Esophagus mucosa (tissue), 1 donor: ENCODE results near the gene DYNC1LI1. TPM values are rescaled to one million over a fixed set of nuclear protein-coding genes. Genes with fewer than 3 reads are reported as not detected.

Experiments
- ATAC-seq: fragments of 200-7000 bp; cut with Tn5 transposase; one replicate; pipeline ENCODE4 v1.9.1; 2020
- total RNA-seq: library from RNA; stranded (reverse); gene quantifications from one replicate; pipeline ENCODE4 v1.2.4, GENCODE V29; 2023
- donor health status: DM: yes; HTN: yes; CAD: no.

The DYNC1LI1 gene
- total RNA-seq, 1 donor from 2014 or later, result 21.3 TPM

DNA sequence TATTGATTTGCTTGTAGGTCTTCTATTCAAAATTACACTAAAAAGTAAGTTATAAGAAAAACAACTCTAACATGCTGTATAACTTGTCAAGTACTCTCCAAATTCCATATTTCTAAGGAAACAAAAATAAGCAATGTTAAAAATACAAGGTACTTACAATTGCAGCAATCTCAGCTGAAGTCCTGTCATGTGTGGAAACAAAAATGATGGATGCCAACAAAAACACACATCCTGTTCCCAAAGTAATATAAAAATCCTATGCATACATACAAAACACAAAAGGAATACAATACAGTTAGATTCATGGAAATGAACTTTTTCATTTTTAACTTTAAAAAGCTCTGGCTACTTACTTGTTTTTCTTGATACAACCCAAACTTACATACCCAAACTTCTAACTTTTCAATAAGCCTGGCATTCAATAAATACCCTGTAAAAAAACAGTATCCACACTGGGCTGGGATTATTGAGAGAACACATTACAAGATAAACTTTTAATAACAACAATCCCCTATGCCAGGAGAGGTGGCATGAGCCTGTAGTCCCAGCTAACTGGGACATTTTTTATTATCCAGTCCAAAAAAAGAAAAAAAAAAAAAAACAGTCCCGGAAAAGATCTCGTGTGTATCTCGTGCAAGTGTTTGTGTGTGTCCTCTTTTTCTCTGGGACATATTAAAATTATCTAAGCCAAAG is 82.7 kb downstream of the DYNC1LI1 start:
- ATAC-seq, result no peak

DNA sequence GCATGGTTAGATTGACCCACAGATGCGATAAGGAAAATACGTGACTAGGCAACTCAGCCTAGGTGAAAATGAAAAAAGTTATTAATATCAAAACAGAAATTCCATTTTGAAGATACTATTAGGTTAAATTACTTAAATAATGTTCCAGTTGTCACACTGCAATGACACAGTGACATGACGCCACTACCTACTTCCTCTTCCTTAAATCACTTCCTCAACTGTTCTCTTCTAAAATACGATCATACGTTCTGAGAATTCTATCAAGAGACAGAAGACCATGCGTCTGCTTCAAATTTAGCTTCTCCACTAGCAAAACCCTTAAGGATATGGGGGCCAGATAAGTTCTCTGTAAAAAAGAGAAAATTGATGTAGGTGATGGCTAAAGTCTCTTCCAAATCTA is 86.2 kb downstream of the DYNC1LI1 start:
- no peak for ATAC-seq

DNA sequence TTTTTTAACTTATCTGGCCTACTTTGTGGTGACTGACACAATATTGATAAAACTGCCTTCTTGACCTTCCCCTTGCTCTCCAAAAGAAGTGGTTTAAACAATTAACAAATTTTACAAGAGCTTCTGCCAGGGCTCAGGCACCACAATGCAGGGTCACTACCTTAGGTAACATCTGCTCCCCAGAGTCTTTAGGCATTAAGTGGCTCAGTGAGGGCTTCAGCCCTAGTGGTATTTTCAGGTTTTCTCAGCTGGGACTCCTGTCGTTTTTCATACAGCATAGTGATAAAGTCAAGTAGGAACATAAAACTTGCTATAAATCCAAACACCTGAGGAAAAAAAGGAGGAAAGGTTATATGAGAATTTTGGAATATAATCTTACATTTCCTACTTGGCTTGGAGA is 86.9 kb downstream of the DYNC1LI1 start:
- ATAC-seq, result no peak

DNA sequence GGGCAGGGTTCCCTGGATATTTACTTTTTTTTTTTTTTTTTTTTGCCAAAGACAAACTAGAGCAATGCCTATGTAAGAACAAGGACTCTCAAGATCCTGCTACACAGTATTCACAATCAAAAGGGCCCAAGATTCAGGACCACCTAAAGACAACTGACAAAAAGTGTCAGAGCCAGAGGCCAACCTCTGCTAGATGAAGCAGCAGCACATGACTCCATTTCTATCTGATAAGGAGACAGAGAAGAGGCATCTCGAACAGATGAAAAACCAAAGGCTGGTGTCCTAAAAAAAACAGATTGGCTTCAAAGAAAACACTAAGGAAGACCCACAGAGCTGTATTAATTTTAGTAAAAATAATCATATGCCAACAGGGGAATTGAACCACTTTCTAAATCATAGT is 88.0 kb downstream of the DYNC1LI1 start:
- no peak for ATAC-seq

DNA sequence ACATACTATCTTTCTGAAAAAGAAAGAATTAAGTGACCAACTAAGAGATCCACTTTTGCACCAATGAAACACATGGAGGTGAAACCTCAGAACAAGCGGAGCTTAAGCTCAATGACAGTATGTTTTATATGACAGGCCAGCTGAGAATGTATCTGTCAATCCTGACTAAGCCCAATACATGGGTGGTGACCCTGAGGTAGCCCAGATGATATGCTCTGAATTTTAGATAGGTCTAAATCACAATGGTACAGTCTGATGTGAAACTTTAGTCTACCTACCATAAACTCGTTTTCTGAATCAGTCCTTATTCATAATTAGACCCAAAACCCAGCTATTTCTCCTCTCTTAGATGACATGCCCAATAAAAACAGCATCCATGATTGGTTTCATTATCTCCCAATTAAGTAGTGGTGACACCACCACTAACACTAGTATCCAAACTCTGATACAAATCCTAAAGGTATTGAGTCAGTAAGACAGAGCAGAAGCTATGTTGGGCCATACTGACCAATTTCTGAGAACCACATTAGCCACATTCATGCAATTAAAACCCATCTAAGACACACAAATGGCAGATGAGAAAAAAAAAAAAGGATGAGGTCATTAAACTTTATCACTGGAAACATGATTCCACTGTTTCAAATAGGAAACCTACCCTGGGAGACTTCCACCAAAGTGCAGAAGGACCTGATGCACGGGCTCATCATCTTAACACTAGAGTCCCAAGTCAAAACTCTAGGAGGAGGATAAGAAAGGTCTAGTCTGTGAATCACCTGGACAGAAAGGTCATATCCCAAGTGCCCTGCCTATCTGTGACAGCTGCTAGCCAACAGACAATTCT is 88.6 kb downstream of the DYNC1LI1 start:
- no peak for ATAC-seq

DNA sequence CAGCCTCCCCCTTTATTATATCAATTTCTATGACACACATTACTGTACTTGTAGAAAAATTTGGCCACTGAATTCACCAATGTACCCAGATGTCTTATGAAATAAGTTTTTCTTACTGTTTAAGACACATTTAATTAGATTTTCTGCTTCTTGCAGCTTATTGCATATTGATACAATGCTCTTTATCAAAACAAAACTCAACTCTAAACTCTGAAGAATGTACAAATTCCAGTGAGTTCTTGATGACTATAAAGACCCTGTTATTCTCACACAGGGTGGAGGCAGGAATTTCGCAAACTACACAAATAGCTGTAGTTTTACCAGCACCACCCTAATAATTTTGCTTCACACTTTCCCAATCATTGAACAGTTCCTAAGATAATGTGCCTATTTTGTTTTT is 90.1 kb downstream of the DYNC1LI1 start:
- no peak for ATAC-seq

Other genes with a start within 250 kb of the DYNC1LI1 start
- 1.2 TPM for gene CMTM7, start 179.0 kb downstream of the DYNC1LI1 start, total RNA-seq
- gene CMTM6, start 68.0 kb downstream of the DYNC1LI1 start, total RNA-seq, result 28.0 TPM
- gene CNOT10, start 114.3 kb upstream of the DYNC1LI1 start, total RNA-seq, result 25.7 TPM
- not detected for gene TRIM71, start 247.1 kb upstream of the DYNC1LI1 start, total RNA-seq